Mesodermal cell (in vitro differentiated cells): ENCODE results near the gene TSTD2.

Experiments used
- H3K27ac ChIP-seq: 2 replicates; pipeline ENCODE4 v1.7.0; 2013; ENCODE audit warnings: mild to moderate bottlenecking, low read depth, low read length, moderate library complexity; ENCODE audit not compliant: severe bottlenecking
- H3K36me3 ChIP-seq: 2 replicates; pipeline ENCODE4 v1.7.1; 2013; ENCODE audit warnings: mild to moderate bottlenecking, low read length, moderate library complexity; ENCODE audit not compliant: control insufficient read depth, insufficient read depth
- H3K4me1 ChIP-seq: one replicate; pipeline ENCODE4 v1.7.1; 2013; ENCODE audit warnings: mild to moderate bottlenecking, low read length; ENCODE audit not compliant: insufficient read depth, control insufficient read depth, poor library complexity, severe bottlenecking
- H3K4me3 ChIP-seq: 2 replicates; pipeline ENCODE4 v1.7.0; 2013; ENCODE audit warnings: low read length, control low read depth, mild to moderate bottlenecking; ENCODE audit not compliant: insufficient read depth, poor library complexity, severe bottlenecking; ENCODE audit errors: extremely low read depth
- H3K9me3 ChIP-seq: 2 replicates; pipeline ENCODE4 v1.7.1; 2013; ENCODE audit warnings: mild to moderate bottlenecking, low read length, moderate library complexity; ENCODE audit not compliant: control insufficient read depth
- WGBS, 2 experiments: methylation state at CpG; one replicate each; pipeline ENCODE4 v1.1.5; 2013; ENCODE audit warnings: missing lambda C conversion rate in 2 of 2; ENCODE audit not compliant: insufficient coverage in 2 of 2; 5-methylcytosine and 5-hydroxymethylcytosine counted together

The TSTD2 gene

DNA sequence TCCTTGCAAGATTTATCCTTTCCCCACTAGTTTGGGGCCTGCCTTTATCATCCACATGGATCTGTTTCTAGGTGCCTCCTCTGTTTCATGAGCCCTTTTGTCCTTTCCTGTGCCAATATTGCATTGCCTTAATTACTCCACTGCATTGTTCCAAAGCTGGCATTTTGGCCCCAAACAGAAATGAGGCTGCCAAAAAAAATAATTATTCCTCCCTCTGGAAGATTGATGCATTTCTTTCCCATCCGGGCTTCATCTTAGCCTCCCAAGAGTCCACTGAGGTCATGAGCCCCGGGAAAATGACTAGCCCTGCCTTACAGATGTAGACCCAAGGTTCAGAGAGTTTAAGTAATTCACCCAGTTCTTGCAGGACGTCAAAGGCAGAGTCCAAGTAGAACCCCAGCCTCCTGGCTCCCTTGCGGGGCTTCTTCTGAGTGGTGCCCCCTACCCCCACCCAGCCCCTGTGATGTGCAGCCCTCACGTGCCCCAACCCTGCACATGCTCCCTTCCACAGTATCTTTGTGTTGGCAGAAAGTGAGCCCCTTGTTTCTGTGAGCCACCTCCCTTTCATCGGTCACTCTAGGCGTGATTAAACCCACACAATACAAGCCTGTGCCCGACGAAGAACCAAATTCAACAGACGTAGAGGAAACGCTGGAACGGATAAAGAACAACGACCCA is 69.6 kb downstream of the TSTD2 start:
- Histone ChIP-seq H3K4me1 (no peaks in the 10 kb centered on the region), H3K36me3 (no peaks in the 10 kb centered on the region), H3K9me3 (no peaks in the 10 kb centered on the region), H3K27ac (peak overlapping the region; percentile 43), H3K4me3 (no peak overlapping the region)
- 87 to 92% methylated on average over 5 to 8 of the region's 13 CpGs for WGBS, 2 experiments

DNA sequence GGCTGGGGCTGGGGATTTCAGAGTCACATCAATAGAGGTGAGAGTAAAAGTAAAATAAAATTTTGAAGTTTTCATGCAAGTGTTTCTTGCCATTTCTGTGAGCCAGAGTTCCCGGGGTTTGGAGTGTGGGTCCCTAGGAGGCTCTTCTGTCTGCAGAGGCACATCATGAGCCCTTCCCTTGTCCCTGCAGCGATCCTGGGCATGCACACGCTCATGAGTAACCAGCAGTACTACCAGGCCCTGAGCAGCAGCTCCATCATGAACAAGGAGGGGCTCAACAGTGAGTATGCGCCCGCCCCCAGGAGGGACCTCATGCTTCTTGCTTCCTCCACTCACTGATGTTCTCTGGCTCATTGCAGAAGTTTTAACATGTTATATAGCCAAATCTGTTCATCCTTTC is 70.6 kb downstream of the TSTD2 start:
- no peak overlapping the region for H3K4me3 ChIP-seq
- H3K27ac ChIP-seq = no peak overlapping the region
- no peaks in the 10 kb centered on the region for H3K9me3 ChIP-seq
- 87 to 88% methylated on average over 3 to 4 of the region's 5 CpGs for WGBS, 2 experiments
- H3K36me3 ChIP-seq = no peaks in the 10 kb centered on the region
- H3K4me1 ChIP-seq = no peaks in the 10 kb centered on the region

- Histone ChIP-seq H3K36me3 (no peaks in the 10 kb centered on the region), H3K27ac (no peak overlapping the region), H3K4me3 (no peak overlapping the region), H3K4me1 (no peaks in the 10 kb centered on the region), H3K9me3 (no peaks in the 10 kb centered on the region)
- WGBS, 2 experiments = 88 to 94% methylated on average over 2 to 3 of the region's 3 CpGs
These were observed 71.7 kb downstream of the TSTD2 start for GRCh38 chr9:97561501-97561900.

DNA sequence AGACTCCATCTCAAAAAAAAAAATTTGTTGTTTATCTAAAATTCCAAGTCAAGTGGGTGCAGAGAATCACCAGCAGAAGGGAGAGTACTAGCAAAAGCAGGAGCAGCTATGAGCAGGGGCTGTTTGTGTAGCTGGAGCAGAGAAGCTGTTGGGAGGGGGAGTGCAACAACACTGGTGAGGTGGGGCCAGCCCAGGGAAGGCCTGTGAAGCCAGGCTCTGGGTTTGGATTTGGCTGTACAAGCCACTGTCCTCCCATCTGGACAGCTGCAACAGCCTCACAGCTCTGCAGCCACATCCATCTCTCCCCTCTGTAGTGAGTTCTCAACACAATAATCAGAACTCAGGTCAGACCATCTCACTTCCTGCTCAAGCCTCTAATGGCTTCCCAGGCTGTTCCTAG is 72.3 kb downstream of the TSTD2 start:
- Histone ChIP-seq H3K36me3 (no peaks in the 10 kb centered on the region), H3K9me3 (no peaks in the 10 kb centered on the region), H3K27ac (no peak overlapping the region), H3K4me1 (no peaks in the 10 kb centered on the region), H3K4me3 (no peak overlapping the region)

DNA sequence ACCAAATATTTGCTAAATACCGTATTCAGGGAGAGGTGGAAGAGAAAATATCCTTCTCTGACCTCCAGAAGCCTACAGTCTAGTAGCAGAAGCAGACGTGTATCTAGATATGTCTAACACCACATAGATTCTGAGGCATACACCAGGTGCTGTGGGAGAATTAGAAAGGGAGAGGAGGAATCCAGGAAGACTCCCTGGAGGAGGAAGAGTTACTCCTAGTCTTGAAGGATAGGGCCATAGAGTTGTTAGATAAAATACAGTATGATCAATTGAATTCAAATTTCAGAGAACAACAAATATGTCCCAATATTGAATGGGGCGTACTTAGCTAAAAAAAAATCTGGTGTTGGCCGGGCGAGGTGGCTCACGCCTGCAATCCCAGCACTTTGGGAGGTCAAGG is 73.0 kb downstream of the TSTD2 start:
- Histone ChIP-seq H3K4me1 (no peaks in the 10 kb centered on the region), H3K4me3 (no peak overlapping the region), H3K36me3 (no peaks in the 10 kb centered on the region), H3K27ac (no peak overlapping the region), H3K9me3 (no peaks in the 10 kb centered on the region)
- 93% methylated on average over 4 of the region's 6 CpGs; no CpG with 5 or more reads in 1 of the 2 experiments for WGBS, 2 experiments

GRCh38 chr9:97559111-97559514 is 74.1 kb downstream of the TSTD2 start:
- WGBS, 2 experiments = 95 to 96% methylated on average over 8 to 9 of the region's 10 CpGs
- Histone ChIP-seq H3K36me3 (no peaks in the 10 kb centered on the region), H3K4me1 (no peaks in the 10 kb centered on the region), H3K4me3 (no peak overlapping the region), H3K9me3 (no peaks in the 10 kb centered on the region), H3K27ac (no peak overlapping the region)

GRCh38 chr9:97558701-97559101 is 74.5 kb downstream of the TSTD2 start:
- H3K4me3 ChIP-seq = no peak overlapping the region
- H3K27ac ChIP-seq = no peak overlapping the region
- 83 to 90% methylated on average over 3 of the region's 3 CpGs for WGBS, 2 experiments
- no peaks in the 10 kb centered on the region for H3K4me1 ChIP-seq
- no peaks in the 10 kb centered on the region for H3K9me3 ChIP-seq
- H3K36me3 ChIP-seq = no peaks in the 10 kb centered on the region

DNA sequence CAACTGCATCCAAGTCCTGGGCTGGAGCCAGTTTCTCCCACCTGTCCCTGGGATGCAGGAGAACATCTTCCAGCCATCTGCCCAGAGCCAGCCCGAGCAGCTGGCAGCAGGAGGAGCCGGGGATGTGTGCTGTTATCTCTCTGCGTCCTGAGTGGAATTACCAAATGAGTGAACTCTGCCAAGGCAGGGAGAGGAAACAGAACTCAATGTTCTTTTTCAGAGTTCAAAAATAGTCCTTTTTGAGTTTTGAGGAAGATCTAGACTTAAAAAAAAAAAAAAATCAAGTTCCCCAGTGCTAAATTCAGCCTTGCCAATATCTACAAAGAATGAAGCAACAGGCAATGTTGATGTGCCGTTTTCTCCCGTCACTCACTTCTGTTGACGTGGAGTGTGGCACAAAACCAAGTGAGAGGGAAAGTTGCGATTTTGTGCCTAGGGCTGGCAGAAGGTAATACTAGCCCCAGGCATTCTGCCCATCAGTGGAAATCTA is 75.5 kb downstream of the TSTD2 start:
- no peak overlapping the region for H3K27ac ChIP-seq
- H3K4me1 ChIP-seq = no peaks in the 10 kb centered on the region
- no peaks in the 10 kb centered on the region for H3K9me3 ChIP-seq
- 84 to 96% methylated on average over 4 to 6 of the region's 7 CpGs for WGBS, 2 experiments
- no peaks in the 10 kb centered on the region for H3K36me3 ChIP-seq
- no peak overlapping the region for H3K4me3 ChIP-seq

GRCh38 chr9:97556721-97557605 is 76.2 kb downstream of the TSTD2 start:
- no peak overlapping the region for H3K27ac ChIP-seq
- no peak overlapping the region for H3K4me3 ChIP-seq
- 94 to 97% methylated on average over 10 of the region's 15 CpGs for WGBS, 2 experiments

DNA sequence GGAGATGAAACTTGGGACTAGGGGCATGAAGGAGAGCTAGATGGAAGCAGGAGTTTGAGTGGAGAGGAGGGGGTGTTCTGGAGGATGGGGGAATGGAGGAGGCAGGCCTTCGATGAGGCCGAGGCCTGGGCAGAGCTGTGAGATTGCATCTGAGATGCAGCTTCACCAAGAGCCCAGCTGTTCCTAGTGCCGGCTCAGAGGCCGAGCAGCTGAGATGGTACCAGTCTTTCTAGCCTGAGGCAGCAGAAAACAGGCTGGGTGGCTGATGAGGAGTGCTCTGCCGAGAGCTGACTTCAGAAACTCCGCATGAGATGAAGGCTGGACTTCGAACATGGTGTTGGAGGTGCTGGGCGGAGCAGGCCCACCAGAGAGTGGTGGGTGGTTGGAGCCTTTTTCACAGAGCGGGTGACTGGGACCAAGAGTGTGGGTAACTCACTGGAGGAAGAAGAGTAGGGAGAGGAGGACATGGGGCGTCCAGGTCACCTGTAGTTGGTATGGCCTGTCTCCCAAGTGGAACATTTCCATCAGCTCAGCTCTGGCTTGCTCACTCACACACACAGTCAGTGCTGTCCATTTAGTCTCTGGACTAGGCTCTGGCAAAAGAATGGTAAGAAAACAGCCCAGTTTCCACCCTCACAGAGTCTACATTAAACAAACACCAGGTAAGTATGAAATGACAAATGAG is 77.0 kb downstream of the TSTD2 start:
- Histone ChIP-seq H3K27ac (no peak overlapping the region), H3K4me3 (no peak overlapping the region), H3K36me3 (no peaks in the 10 kb centered on the region), H3K9me3 (no peaks in the 10 kb centered on the region), H3K4me1 (no peaks in the 10 kb centered on the region)
- 94 to 96% methylated on average over 9 of the region's 10 CpGs for WGBS, 2 experiments

More at GRCh38 chr9:97556721-97557605, 76.2 kb downstream of the TSTD2 start:
- H3K4me1 ChIP-seq = no peaks in the 10 kb centered on the region
- H3K9me3 ChIP-seq = no peaks in the 10 kb centered on the region
- H3K36me3 ChIP-seq = no peaks in the 10 kb centered on the region
